K562 (cell line): Measurements from ENCODE around the gene DPY19L3. TPM values are rescaled to one million over a fixed set of nuclear protein-coding genes. Genes with fewer than 3 reads are reported as not detected.
A peak's percentile ranks its signal among the peaks of the same experiment; 100 is the strongest.

Source experiments
- ATF6 ChIP-seq: sonication (generic); formaldehyde crosslinking; IDR thresholded peaks from 2 replicates; pipeline ENCODE4 v1.4.0; 2020; ENCODE audit warnings: mild to moderate bottlenecking, missing genetic modification reagents
- BACH1 ChIP-seq: fragments of 200-800 bp; sonication (Bioruptor generic); IDR thresholded peaks from 2 replicates; pipeline ENCODE4 v1.6.1; 2016; ENCODE audit warnings: missing genetic modification characterization, missing compliant biosample characterization
- GTF3C2 ChIP-seq: IDR thresholded peaks from 3 replicates; pipeline ENCODE4 v1.6.1; 2011; ENCODE audit warnings: borderline replicate concordance, mild to moderate bottlenecking, moderate library complexity; ENCODE audit not compliant: insufficient read length; ENCODE audit errors: extremely low read depth
- ILF3 ChIP-seq: fragments of 450-650 bp; IDR thresholded peaks from 2 replicates; pipeline ENCODE4 v1.6.1; 2018; ENCODE audit warnings: antibody characterized with exemption, mild to moderate bottlenecking, moderate library complexity, borderline replicate concordance
- KDM1A ChIP-seq, 2 experiments: fragments of 450-650 bp; IDR thresholded peaks; 2 replicates each; pipeline ENCODE4 v1.6.1; 2016; ENCODE audit warnings: mild to moderate bottlenecking in 2 of 2
- LCOR ChIP-seq: sonication (generic); formaldehyde crosslinking; IDR thresholded peaks from 2 replicates; pipeline ENCODE4 v1.8.0; 2022; ENCODE audit warnings: mild to moderate bottlenecking, missing genetic modification reagents
- MAZ ChIP-seq, 2 experiments: fragments of 450-650 bp in 1 of 2; sonication (generic) in 1 of 2; formaldehyde crosslinking; IDR thresholded peaks in 1 of 2; conservative IDR thresholded peaks in 1 of 2; 2 replicates each; pipeline versions ENCODE4 v1.4.0 to v1.5.0; 2020; ENCODE audit warnings: mild to moderate bottlenecking in 1 of 2, missing genetic modification reagents in 1 of 2
- NFE2 ChIP-seq: IDR thresholded peaks from 2 replicates; pipeline ENCODE4 v1.6.1; 2014; ENCODE audit warnings: antibody characterized with exemption, low read depth
- PHF21A ChIP-seq: fragments of 450-650 bp; IDR thresholded peaks from 2 replicates; pipeline ENCODE4 v1.6.1; 2017; ENCODE audit warnings: low read depth, borderline replicate concordance
- SNRNP70 ChIP-seq: fragments of 200-400 bp; formaldehyde crosslinking; optimal IDR thresholded peaks from 2 replicates; pipeline ENCODE3; 2017; ENCODE audit warnings: low read depth, low read length
- TCF7 ChIP-seq: sonication (generic); IDR thresholded peaks from 2 replicates; pipeline ENCODE4 v1.6.1; 2016; ENCODE audit warnings: antibody characterized with exemption, borderline replicate concordance
- TEAD4 ChIP-seq, 2 experiments: sonication (generic) in 1 of 2; formaldehyde crosslinking in 1 of 2; IDR thresholded peaks; 2 replicates each; pipeline versions ENCODE4 v1.6.1 to v1.8.0; 2012 to 2022; ENCODE audit warnings: borderline replicate concordance in 1 of 2, inconsistent platforms in 1 of 2, low read length in 1 of 2, mild to moderate bottlenecking in 1 of 2, missing genetic modification reagents in 1 of 2
- TOE1 ChIP-seq, 2 experiments: fragments of 450-650 bp in 1 of 2; sonication (generic) in 1 of 2; formaldehyde crosslinking in 1 of 2; IDR thresholded peaks; 2 replicates each; pipeline versions ENCODE4 v1.7.1 to v1.8.0; 2016 to 2022; ENCODE audit warnings: borderline replicate concordance in 2 of 2, mild to moderate bottlenecking in 2 of 2, antibody characterized with exemption in 1 of 2, inconsistent platforms in 1 of 2, low read depth in 1 of 2, missing genetic modification reagents in 1 of 2, moderate library complexity in 1 of 2
- YY1 ChIP-seq, 3 experiments: IDR thresholded peaks; 2 replicates each; pipeline ENCODE4 v1.6.1; 2011; ENCODE audit warnings: low read length in 2 of 3, mild to moderate bottlenecking in 2 of 3, moderate library complexity in 2 of 3, borderline replicate concordance in 1 of 3, control low read depth in 1 of 3, low read depth in 1 of 3; ENCODE audit not compliant: insufficient read depth in 3 of 3, insufficient replicate concordance in 2 of 3, control insufficient read depth in 1 of 3, insufficient read length in 1 of 3; ENCODE audit errors: extremely low read depth in 1 of 3
- ZFPM2 ChIP-seq: fragments of 250-450 bp; sonication (Bioruptor Pico); IDR thresholded peaks from 2 replicates; pipeline ENCODE4 v1.5.1; 2022; ENCODE audit warnings: mild to moderate bottlenecking
- ZNF444 ChIP-seq: fragments of 250-450 bp; sonication (Bioruptor Pico); IDR thresholded peaks from 2 replicates; pipeline ENCODE4 v1.4.0; 2020; ENCODE audit warnings: mild to moderate bottlenecking, moderate library complexity
- ZNF79 ChIP-seq: fragments of 250-450 bp; sonication (Bioruptor Pico); IDR thresholded peaks from 2 replicates; pipeline ENCODE4 v1.4.0; 2020; ENCODE audit warnings: low read depth, mild to moderate bottlenecking, moderate library complexity
- ZNF830 ChIP-seq: fragments of 250-450 bp; sonication (Bioruptor Pico); IDR thresholded peaks from 2 replicates; pipeline ENCODE4 v1.5.0; 2021; ENCODE audit warnings: mild to moderate bottlenecking
- polyA plus RNA-seq, 8 experiments: library from polyadenylated mRNA; depleted of rRNA in 4 of 8; stranded (reverse) in 5 of 8; unstranded in 3 of 8; fragments of >200 nt; fragmentation: Nextera tagmentation in 2 of 8; fragmentation: Illumina TruSeq in 1 of 8; extraction: Ambion mirVana in 2 of 8; extraction: Trizol in 1 of 8; gene quantifications; 2 replicates each; pipeline versions ENCODE4 v1.2.1 to v1.2.3, GENCODE V29; 2011 to 2014; ENCODE audit warnings: inconsistent platforms in 1 of 8, missing spikeins in 1 of 8
- total RNA-seq, 7 experiments: library from RNA; depleted of rRNA in 6 of 7; stranded (reverse); fragments of >200 nt in 6 of 7; fragmentation: Illumina TruSeq in 2 of 7; extraction: Trizol in 2 of 7; gene quantifications; 2 replicates each; pipeline versions ENCODE4 v1.2.1 to v1.2.3, GENCODE V29; 2011 to 2021; ENCODE audit warnings: low replicate concordance in 1 of 7
- TF ChIP-seq, protein P1 (sequence below): fragments of 250-450 bp; sonication (Bioruptor Pico); IDR thresholded peaks from 2 replicates; pipeline ENCODE4 v1.8.0; 2022; ENCODE audit warnings: inconsistent platforms

Gene DPY19L3
- total and polyA plus RNA-seq, 9 of the 15 experiments (the other 6 are each of a cell fraction or from before 2014, with no cell fraction given): 4.7 to 39.2 (median 22.0) TPM

- TF ChIP-seq YY1 (IDR thresholded peaks at IDR 0.05; ENCODE audit: borderline replicate concordance in 1 of 3, control insufficient read depth in 1 of 3, extremely low read depth in 1 of 3, insufficient read depth in 3 of 3, insufficient read length in 1 of 3, insufficient replicate concordance in 2 of 3, low read depth in 1 of 3, low read length in 2 of 3): no peak
- no peak for TF ChIP-seq ATF6 (CRISPR knock-in tag)
- peak; percentile 26; the same call in 1 of the 2 replicates for TF ChIP-seq LCOR (CRISPR knock-in tag)
- TF ChIP-seq TOE1 (IDR thresholded peaks at IDR 0.05; ENCODE audit: borderline replicate concordance): no peak
- TF ChIP-seq TOE1 (CRISPR knock-in tag; IDR thresholded peaks at IDR 0.05; ENCODE audit: borderline replicate concordance, low read depth): no peak
- TF ChIP-seq TEAD4 (IDR thresholded peaks at IDR 0.05; ENCODE audit: low read length): peak; percentile 79
- no peak for TF ChIP-seq TEAD4 (CRISPR knock-in tag; IDR thresholded peaks at IDR 0.05; ENCODE audit: borderline replicate concordance)
- TF ChIP-seq ZNF444 (CRISPR knock-in tag): no peak
- TF ChIP-seq NFE2: peak; percentile 57
- no peak; a peak in 2 of 4 replicates for TF ChIP-seq MAZ (CRISPR knock-in tag; conservative IDR thresholded peaks at IDR 0.05 in 1 of 2, IDR thresholded peaks at IDR 0.05 in 1 of 2)
- no peak for TF ChIP-seq GTF3C2
- TF ChIP-seq KDM1A (IDR thresholded peaks at IDR 0.05): peak; percentile 5 to 36
- TF ChIP-seq BACH1 (tag): 0 out of 2 replicates have a peak, but pooled peaks have one; percentile 63
- peak; percentile 61; the same call in 1 of the 2 replicates for TF ChIP-seq ZNF830 (CRISPR knock-in tag)
- no peak for TF ChIP-seq ILF3
- TF ChIP-seq TCF7: no peak
- TF ChIP-seq SNRNP70: no peak
- TF ChIP-seq, protein P1, sequence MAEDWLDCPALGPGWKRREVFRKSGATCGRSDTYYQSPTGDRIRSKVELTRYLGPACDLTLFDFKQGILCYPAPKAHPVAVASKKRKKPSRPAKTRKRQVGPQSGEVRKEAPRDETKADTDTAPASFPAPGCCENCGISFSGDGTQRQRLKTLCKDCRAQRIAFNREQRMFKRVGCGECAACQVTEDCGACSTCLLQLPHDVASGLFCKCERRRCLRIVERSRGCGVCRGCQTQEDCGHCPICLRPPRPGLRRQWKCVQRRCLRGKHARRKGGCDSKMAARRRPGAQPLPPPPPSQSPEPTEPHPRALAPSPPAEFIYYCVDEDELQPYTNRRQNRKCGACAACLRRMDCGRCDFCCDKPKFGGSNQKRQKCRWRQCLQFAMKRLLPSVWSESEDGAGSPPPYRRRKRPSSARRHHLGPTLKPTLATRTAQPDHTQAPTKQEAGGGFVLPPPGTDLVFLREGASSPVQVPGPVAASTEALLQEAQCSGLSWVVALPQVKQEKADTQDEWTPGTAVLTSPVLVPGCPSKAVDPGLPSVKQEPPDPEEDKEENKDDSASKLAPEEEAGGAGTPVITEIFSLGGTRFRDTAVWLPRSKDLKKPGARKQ (CRISPR knock-in tag): no peak
- peak; percentile 24; the same call in 1 of the 2 replicates for TF ChIP-seq PHF21A
- TF ChIP-seq ZNF79 (CRISPR knock-in tag): no peak
- no peak for TF ChIP-seq ZFPM2
These were observed 16.2 kb downstream of the DPY19L3 start (continued) for GRCh38 chr19:32421589-32422361.
